GM13977 (cell line): ENCODE results near the gene PODXL.

Source experiments
- DNase-seq: peaks from one replicate; pipeline ENCODE4 v3.0.0; 2012; ENCODE audit warnings: low spot score
- CTCF ChIP-seq: IDR thresholded peaks from 2 replicates; pipeline ENCODE4 v1.5.1; 2012; ENCODE audit warnings: mild to moderate bottlenecking, control low read depth; ENCODE audit not compliant: insufficient read depth; ENCODE audit errors: extremely low read depth, missing control alignments
- in situ Hi-C: fragments of 300-500 bp; cut with MboI; formaldehyde crosslinking; loops from one replicate; pipeline ENCODE4 v1.12.0; 2022; ENCODE audit warnings: low sequenced_read_pairs, low pct_unique_long_range_greater_than_20kb, mixed read lengths, inconsistent platforms; ENCODE audit not compliant: unreplicated experiment

The PODXL gene

GRCh38 chr7:131529179-131529578 lies 27.2 kb downstream of the PODXL start:
- TF ChIP-seq CTCF: no peak
- in situ Hi-C loops: no loop called here
- no peak for DNase-seq

GRCh38 chr7:131527456-131527855 lies 29.0 kb downstream of the PODXL start:
- in situ Hi-C loops: no loop called here
- no peak for DNase-seq

GRCh38 chr7:131525820-131526219 lies 30.6 kb downstream of the PODXL start:
- DNase-seq: no peak
- in situ Hi-C loops: no loop called here

More at GRCh38 chr7:131527456-131527855, 29.0 kb downstream of the PODXL start:
- TF ChIP-seq CTCF: no peak

GRCh38 chr7:131524703-131525102 lies 31.7 kb downstream of the PODXL start:
- TF ChIP-seq CTCF: no peak
- in situ Hi-C loops: no loop called here
- no peak for DNase-seq

More at GRCh38 chr7:131525820-131526219, 30.6 kb downstream of the PODXL start:
- no peak for TF ChIP-seq CTCF

GRCh38 chr7:131524115-131524514 lies 32.3 kb downstream of the PODXL start:
- no peak for TF ChIP-seq CTCF
- in situ Hi-C loops: no loop called here

GRCh38 chr7:131522325-131522930 lies 34.0 kb downstream of the PODXL start:
- peak; percentile 43 for DNase-seq
- TF ChIP-seq CTCF: no peak
- in situ Hi-C loops: no loop called here

More at GRCh38 chr7:131524115-131524514, 32.3 kb downstream of the PODXL start:
- DNase-seq: no peak
